Epithelial cell of proximal tubule (primary cell): Measurements from ENCODE around the gene ZFYVE21. TPM values are rescaled to one million over a fixed set of nuclear protein-coding genes. Genes with fewer than 3 reads are reported as not detected.

Experiments used
- DNase-seq: peaks from one replicate; pipeline ENCODE4 v3.0.0-alpha.2; 2011; ENCODE audit warnings: low read depth
- H3K4me3 ChIP-seq: 2 replicates; pipeline ENCODE4 v1.5.1; 2011; ENCODE audit warnings: low read depth, mild to moderate bottlenecking, low read length
- CTCF ChIP-seq: conservative IDR thresholded peaks from 2 replicates; pipeline ENCODE4 v1.5.1; 2012; ENCODE audit warnings: low read depth, mild to moderate bottlenecking, low read length
- total RNA-seq: library from RNA; depleted of rRNA; stranded (reverse); fragments of >200 nt; gene quantifications from 2 replicates; pipeline ENCODE4 v1.2.3, GENCODE V29; 2015

ZFYVE21 gene
- total RNA-seq, 1 donor from 2014 or later: 74.1 TPM

DNA sequence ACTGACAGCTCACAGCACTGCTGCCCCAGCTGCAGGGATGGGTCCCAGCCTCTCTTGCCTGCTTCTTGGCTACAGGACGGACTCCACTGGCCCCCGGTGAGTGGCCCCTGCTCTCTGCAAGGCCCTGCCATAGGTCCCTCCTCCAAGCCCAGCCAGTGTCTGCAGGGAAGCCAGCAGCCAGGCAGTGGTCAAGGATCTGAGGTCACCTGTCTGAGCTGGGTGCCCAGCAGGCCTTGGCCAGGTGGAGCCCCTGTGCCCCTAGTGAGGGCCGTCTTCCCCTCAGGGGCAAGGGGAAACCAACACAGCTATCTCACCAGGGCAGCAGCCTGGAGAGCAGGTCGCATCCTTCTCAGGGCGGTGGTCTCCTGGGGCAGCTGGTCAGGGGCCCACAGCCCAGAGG is 13.5 kb upstream of the ZFYVE21 start:
- no peak for DNase-seq
- TF ChIP-seq CTCF: no peak

DNA sequence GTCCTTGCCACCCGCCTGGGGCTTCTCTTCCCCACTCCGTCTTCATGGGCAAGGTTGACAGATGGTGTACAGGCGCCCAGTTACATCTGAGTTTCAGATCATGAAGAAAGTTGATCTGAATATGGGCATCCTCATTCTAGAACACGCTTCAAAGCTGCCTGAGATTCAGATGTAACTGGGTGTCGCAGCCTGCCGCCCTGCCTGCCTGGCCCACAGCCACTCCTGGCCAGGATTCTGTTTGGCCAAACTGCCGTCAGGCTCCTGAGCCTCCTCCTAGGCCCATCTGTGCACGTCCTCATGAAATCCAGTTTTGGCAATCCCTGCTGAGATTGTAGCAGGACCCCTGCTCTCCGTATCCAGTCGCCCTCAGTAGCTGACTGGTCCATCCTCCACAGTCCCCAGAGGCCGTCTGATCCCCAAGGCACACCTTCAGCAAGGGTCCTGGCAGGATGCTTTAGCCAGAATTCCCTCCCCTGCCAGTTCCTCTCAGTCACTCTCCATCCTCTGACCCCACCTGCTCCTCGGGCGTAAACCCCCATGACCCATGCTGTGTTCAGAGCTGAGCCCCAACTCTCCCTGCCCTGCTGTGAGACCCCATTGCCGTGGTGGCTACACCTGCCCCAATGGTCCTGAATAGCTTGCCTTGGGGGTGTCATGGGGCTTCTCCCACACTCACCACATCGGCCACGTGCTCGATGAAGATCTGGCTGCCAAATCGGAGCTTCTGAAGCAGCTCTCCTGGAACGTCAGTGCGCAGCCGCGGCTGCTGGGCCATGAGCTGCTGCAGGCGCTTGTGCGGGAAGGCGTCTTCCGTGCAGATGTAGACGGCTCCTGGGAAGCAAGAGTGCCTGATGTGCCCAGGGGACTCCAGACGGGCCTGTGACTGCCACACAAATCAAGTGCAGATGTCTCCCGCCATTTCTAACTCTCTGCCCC is 12.8 kb upstream of the ZFYVE21 start:
- no peak for TF ChIP-seq CTCF
- no peak overlapping the region for H3K4me3 ChIP-seq
- no peak for DNase-seq

More for the DNA sequence above, 13.5 kb upstream of the ZFYVE21 start:
- no peak overlapping the region for H3K4me3 ChIP-seq

DNA sequence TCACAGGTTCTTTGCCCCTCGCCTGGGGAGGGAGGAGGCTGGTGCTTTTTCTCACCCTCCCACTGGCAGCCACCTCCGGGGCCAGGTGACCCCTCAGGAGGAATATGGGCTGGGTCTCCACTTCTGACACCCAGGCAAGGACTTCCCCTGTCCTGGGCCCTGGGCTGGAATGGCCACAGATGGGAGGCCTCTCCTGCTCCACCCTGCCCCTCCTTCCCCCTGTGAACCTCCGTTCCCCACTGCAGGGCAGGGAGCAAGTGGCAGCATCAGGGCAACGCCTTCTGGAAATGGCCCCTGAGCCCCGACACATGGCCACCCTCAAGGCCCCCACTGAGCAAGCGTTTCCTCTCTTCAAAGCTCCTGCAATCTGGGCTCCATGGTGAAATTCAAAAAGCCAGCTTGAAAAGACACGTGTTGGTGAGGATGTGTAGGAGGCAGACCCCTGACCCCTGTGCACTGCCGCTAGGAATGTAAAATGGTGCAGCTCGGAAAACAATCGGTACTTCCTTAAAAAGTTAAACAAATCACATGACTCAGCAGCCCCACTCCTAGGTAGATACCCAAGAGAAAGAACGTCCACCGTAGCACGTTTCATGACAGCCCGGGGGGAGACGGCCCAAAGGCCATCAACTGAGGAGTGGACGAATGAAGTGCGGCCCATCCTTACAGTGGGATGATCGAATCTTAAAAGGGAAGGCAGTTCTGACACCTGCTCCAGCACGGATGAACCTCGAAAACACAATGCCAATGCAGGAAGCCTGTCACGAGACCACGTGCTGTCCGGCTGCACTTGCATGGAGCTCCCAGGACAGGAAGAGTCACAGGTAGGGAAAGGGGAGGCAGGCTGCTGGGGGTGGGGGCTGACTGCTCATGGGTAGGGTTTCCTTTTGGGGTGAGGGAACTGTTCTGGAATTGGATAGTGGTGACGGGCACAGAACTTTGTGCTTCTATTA is 11.9 kb upstream of the ZFYVE21 start:
- no peak for DNase-seq
- no peak for TF ChIP-seq CTCF
- H3K4me3 ChIP-seq: no peak overlapping the region

GRCh38 chr14:103704708-103705107 is 10.9 kb upstream of the ZFYVE21 start:
- H3K4me3 ChIP-seq: no peak overlapping the region
- DNase-seq: no peak
- no peak for TF ChIP-seq CTCF

GRCh38 chr14:103705118-103705503 is 10.5 kb upstream of the ZFYVE21 start:
- TF ChIP-seq CTCF: no peak
- no peak overlapping the region for H3K4me3 ChIP-seq
- DNase-seq: no peak

GRCh38 chr14:103705504-103706284 is 9.9 kb upstream of the ZFYVE21 start:
- TF ChIP-seq CTCF: no peak

More at GRCh38 chr14:103705504-103706284, 9.9 kb upstream of the ZFYVE21 start:
- DNase-seq: no peak
- H3K4me3 ChIP-seq: no peak overlapping the region
